ENCODE data around the gene MAGI2. TPM values are rescaled to one million over a fixed set of nuclear protein-coding genes. Genes with fewer than 3 reads are reported as not detected.

Gene MAGI2
- total and polyA plus RNA-seq, 8 donors, result 6.1 to 9.2 (median 7.1) TPM

GRCh38 chr7:79461660-79462059 is 8.2 kb upstream of the MAGI2 start:
- DNase-seq (no peak), ATAC-seq (peak; percentile 96)
- intact Hi-C loops (cut with DNase I), result no loop called here
- H3K27me3 ChIP-seq, result no peaks in the 10 kb centered on the region
- H3K4me1 ChIP-seq, result peaks cover 0 to 14% of the 10 kb centered on the region in 2 donors
- no peaks in the 10 kb centered on the region for H3K9me3 ChIP-seq
- H3K36me3 ChIP-seq, result no peaks in the 10 kb centered on the region
- no peak overlapping the region for H3K4me3 ChIP-seq
- TF ChIP-seq, protein P1, sequence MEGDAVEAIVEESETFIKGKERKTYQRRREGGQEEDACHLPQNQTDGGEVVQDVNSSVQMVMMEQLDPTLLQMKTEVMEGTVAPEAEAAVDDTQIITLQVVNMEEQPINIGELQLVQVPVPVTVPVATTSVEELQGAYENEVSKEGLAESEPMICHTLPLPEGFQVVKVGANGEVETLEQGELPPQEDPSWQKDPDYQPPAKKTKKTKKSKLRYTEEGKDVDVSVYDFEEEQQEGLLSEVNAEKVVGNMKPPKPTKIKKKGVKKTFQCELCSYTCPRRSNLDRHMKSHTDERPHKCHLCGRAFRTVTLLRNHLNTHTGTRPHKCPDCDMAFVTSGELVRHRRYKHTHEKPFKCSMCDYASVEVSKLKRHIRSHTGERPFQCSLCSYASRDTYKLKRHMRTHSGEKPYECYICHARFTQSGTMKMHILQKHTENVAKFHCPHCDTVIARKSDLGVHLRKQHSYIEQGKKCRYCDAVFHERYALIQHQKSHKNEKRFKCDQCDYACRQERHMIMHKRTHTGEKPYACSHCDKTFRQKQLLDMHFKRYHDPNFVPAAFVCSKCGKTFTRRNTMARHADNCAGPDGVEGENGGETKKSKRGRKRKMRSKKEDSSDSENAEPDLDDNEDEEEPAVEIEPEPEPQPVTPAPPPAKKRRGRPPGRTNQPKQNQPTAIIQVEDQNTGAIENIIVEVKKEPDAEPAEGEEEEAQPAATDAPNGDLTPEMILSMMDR (IDR thresholded peaks at IDR 0.05), result no peak
- H3K27ac ChIP-seq, result no peak overlapping the region

GRCh38 chr7:79459381-79459780 is 5.9 kb upstream of the MAGI2 start:
- TF ChIP-seq, protein P1 (IDR thresholded peaks at IDR 0.05), result no peak
- ATAC-seq (no peak), DNase-seq (no peak)
- no peaks in the 10 kb centered on the region for H3K36me3 ChIP-seq
- no peak overlapping the region for H3K4me3 ChIP-seq
- intact Hi-C loops (cut with DNase I), result no loop called here
- peaks cover 0 to 26% of the 10 kb centered on the region in 2 donors for H3K4me1 ChIP-seq
- peaks cover 0 to 5% of the 10 kb centered on the region in 2 donors for H3K27me3 ChIP-seq
- no peaks in the 10 kb centered on the region for H3K9me3 ChIP-seq
- no peak overlapping the region for H3K27ac ChIP-seq

DNA sequence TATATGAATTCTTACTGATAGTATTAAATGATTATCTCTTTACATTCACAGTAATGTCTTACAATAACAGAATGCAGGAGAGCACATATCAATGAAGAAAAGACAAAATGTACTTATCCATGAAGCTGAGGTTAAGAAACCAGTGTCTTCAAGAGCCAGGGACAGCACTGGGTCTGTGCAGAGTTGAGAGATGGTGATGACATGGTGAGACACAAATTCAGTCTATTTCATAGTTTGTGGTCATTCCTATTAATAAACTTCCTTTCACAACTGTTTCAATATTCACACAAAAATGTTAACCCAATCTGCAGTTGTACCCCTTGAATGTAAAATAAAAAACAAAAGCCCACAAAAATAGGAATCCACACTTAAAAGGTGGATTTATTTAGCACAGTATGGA is 5.3 kb upstream of the MAGI2 start:
- TF ChIP-seq, protein P1 (IDR thresholded peaks at IDR 0.05), result no peak
- Histone ChIP-seq H3K4me1 (peaks cover 0 to 27% of the 10 kb centered on the region in 2 donors), H3K36me3 (no peaks in the 10 kb centered on the region), H3K4me3 (no peak overlapping the region), H3K27ac (no peak overlapping the region), H3K27me3 (peaks cover 0 to 11% of the 10 kb centered on the region in 2 donors), H3K9me3 (no peaks in the 10 kb centered on the region)
- intact Hi-C loops (cut with DNase I), result no loop called here
- DNase-seq (no peak), ATAC-seq (no peak)

- ATAC-seq (no peak), DNase-seq (no peak)
- Histone ChIP-seq H3K4me3 (peak overlapping the region in 1 of 2 donors; percentile 68), H3K4me1 (peaks cover 0 to 28% of the 10 kb centered on the region in 2 donors), H3K27me3 (peaks cover 0 to 29% of the 10 kb centered on the region in 2 donors), H3K27ac (no peak overlapping the region), H3K36me3 (no peaks in the 10 kb centered on the region), H3K9me3 (no peaks in the 10 kb centered on the region)
- intact Hi-C loops (cut with DNase I), result no loop called here
- TF ChIP-seq, protein P1 (IDR thresholded peaks at IDR 0.05), result no peak
Observed at GRCh38 chr7:79455173-79455790, 1.8 kb upstream of the MAGI2 start.

GRCh38 chr7:79454361-79454960 is 994 bp upstream of the MAGI2 start:
- Histone ChIP-seq H3K27ac (peak overlapping the region; percentile 90 to 95), H3K27me3 (peaks cover 0 to 29% of the 10 kb centered on the region in 2 donors), H3K9me3 (no peaks in the 10 kb centered on the region), H3K36me3 (no peaks in the 10 kb centered on the region), H3K4me1 (peaks cover 0 to 28% of the 10 kb centered on the region in 2 donors), H3K4me3 (peak overlapping the region; percentile 68 to 75)
- TF ChIP-seq, protein P1 (IDR thresholded peaks at IDR 0.05), result peak in 1 of 2 donors; percentile 14
- intact Hi-C loops (cut with DNase I), result no loop called here
- DNase-seq, result peak in 3 of 4 donors; percentile 40 to 79 (median 43)
- peak; percentile 38 for ATAC-seq

Measured in left lung (tissue), 10 donors.